HG02981 (cell line): Measurements from ENCODE around the gene QARS1.

Experiments
- ATAC-seq: cut with Tn5 transposase; IDR thresholded peaks from one replicate; pipeline ENCODE4 v1.9.1; 2021; ENCODE audit warnings: mild to moderate bottlenecking, moderate library complexity; ENCODE audit not compliant: unreplicated experiment

QARS1 gene

GRCh38 chr3:49054344-49054862 lies 50.2 kb downstream of the QARS1 start:
- no peak for ATAC-seq

- ATAC-seq = no peak
Measured at GRCh38 chr3:49053543-49053942, 51.0 kb downstream of the QARS1 start.
